Lung (tissue), 12 donors: Measurements from ENCODE around the gene BHMT2. TPM values are rescaled to one million over a fixed set of nuclear protein-coding genes. Genes with fewer than 3 reads are reported as not detected.

Source experiments
- ATAC-seq: fragments of 200-7000 bp; cut with Tn5 transposase; one replicate; pipeline ENCODE4 v1.9.1; 2020; ENCODE audit warnings: moderate number of reproducible peaks; ENCODE audit not compliant: insufficient read depth, low FRiP score
- DNase-seq, 3 donors: peaks; one replicate each; pipeline ENCODE4 v3.0.0-alpha.2; 2013 to 2017
- H3K27ac ChIP-seq, 2 donors: one replicate each; pipeline ENCODE4 v1.5.1; 2013; ENCODE audit warnings: mild to moderate bottlenecking in 2 of 2, moderate library complexity in 2 of 2, control low read depth in 1 of 2, inconsistent platforms in 1 of 2, low read depth in 1 of 2, low read length in 1 of 2
- H3K27me3 ChIP-seq, 3 donors: one replicate each; pipeline ENCODE4 v1.5.1; 2013; ENCODE audit warnings: low read length in 2 of 3; ENCODE audit not compliant: control insufficient read depth in 3 of 3, insufficient read depth in 3 of 3
- H3K36me3 ChIP-seq, 4 donors: one replicate each; pipeline ENCODE4 v1.5.1; 2013; ENCODE audit warnings: low read length in 4 of 4, mild to moderate bottlenecking in 1 of 4, moderate library complexity in 1 of 4; ENCODE audit not compliant: control insufficient read depth in 4 of 4, insufficient read depth in 4 of 4
- H3K4me1 ChIP-seq, 5 donors: one replicate each; pipeline ENCODE4 v1.5.1; 2013; ENCODE audit warnings: low read length in 5 of 5, mild to moderate bottlenecking in 2 of 5, moderate library complexity in 1 of 5; ENCODE audit not compliant: control insufficient read depth in 5 of 5, insufficient read depth in 5 of 5
- H3K4me3 ChIP-seq: one replicate; pipeline ENCODE4 v1.5.1; 2013; ENCODE audit warnings: mild to moderate bottlenecking, control low read depth, moderate library complexity
- H3K9ac ChIP-seq, 2 donors: one replicate each; pipeline ENCODE4 v1.5.1; 2013; ENCODE audit warnings: low read length in 2 of 2, control low read depth in 1 of 2; ENCODE audit not compliant: insufficient read depth in 1 of 2
- H3K9me3 ChIP-seq, 4 donors: one replicate each; pipeline ENCODE4 v1.5.1; 2013; ENCODE audit warnings: low read length in 3 of 4, mild to moderate bottlenecking in 1 of 4, moderate library complexity in 1 of 4; ENCODE audit not compliant: control insufficient read depth in 4 of 4, insufficient read depth in 3 of 4
- CTCF ChIP-seq: IDR thresholded peaks from 2 replicates; pipeline ENCODE4 v1.5.1; 2012; ENCODE audit warnings: mild to moderate bottlenecking; ENCODE audit errors: control extremely low read depth, extremely low read depth
- WGBS, 2 donors: extraction: QIAGEN DNeasy Blood & Tissue Kit; methylation state at CpG; one replicate each; pipeline ENCODE4 v1.1.7; 2013; 5-methylcytosine and 5-hydroxymethylcytosine counted together
- polyA plus RNA-seq, 2 donors: library from polyadenylated mRNA; stranded (reverse); fragments of 200-250 nt; gene quantifications; one replicate each; pipeline ENCODE4 v1.2.1, GENCODE V29; 2013
- total RNA-seq, 2 donors: library from RNA; depleted of rRNA in 1 of 2; stranded (reverse); fragments of >200 nt in 1 of 2; gene quantifications; one replicate each; pipeline ENCODE4 v1.2.1, GENCODE V29; 2014 to 2021
- donor health status: control.
- donor health status: control.
- donor health status: Bipolar disorder and iron deficiency.
- donor health status: healthy.
- donor health status: DM: yes; HTN: yes; CAD: no.

Gene BHMT2
- total and polyA plus RNA-seq, 4 donors: 1.0 to 4.6 (median 1.7) TPM

GRCh38 chr5:79086116-79086515 is 16.5 kb downstream of the BHMT2 start:
- DNase-seq (no peak), ATAC-seq (no peak)
- Histone ChIP-seq H3K27me3 (no peaks in the 10 kb centered on the region), H3K9me3 (no peaks in the 10 kb centered on the region), H3K9ac (no peak overlapping the region), H3K27ac (no peak overlapping the region), H3K4me3 (no peak overlapping the region), H3K4me1 (no peaks in the 10 kb centered on the region), H3K36me3 (no peaks in the 10 kb centered on the region)
- TF ChIP-seq CTCF: no peak
- WGBS, 2 donors: 84 to 91% methylated on average over 2 of the region's 2 CpGs

- Histone ChIP-seq H3K27me3 (no peaks in the 10 kb centered on the region), H3K9ac (no peak overlapping the region), H3K4me3 (no peak overlapping the region), H3K36me3 (no peaks in the 10 kb centered on the region), H3K9me3 (no peaks in the 10 kb centered on the region), H3K4me1 (no peaks in the 10 kb centered on the region), H3K27ac (no peak overlapping the region)
- TF ChIP-seq CTCF: no peak
- no peak for ATAC-seq
- no peak for DNase-seq
- WGBS, 2 donors: 78 to 89% methylated on average over 4 of the region's 4 CpGs
Observed at GRCh38 chr5:79088507-79088906, 18.9 kb downstream of the BHMT2 start.

- Histone ChIP-seq H3K9ac (no peak overlapping the region), H3K4me1 (peaks cover 0 to 10% (median 0%) of the 10 kb centered on the region in 5 donors), H3K4me3 (no peak overlapping the region), H3K36me3 (no peaks in the 10 kb centered on the region), H3K27ac (no peak overlapping the region), H3K27me3 (no peaks in the 10 kb centered on the region), H3K9me3 (no peaks in the 10 kb centered on the region)
- TF ChIP-seq CTCF: no peak
- ATAC-seq (no peak), DNase-seq (no peak)
- WGBS, 2 donors: 60 to 75% methylated on average over 3 of the region's 3 CpGs
Observed at GRCh38 chr5:79091064-79091463, 21.5 kb downstream of the BHMT2 start.

- H3K9ac ChIP-seq: no peak overlapping the region
- H3K9me3 ChIP-seq: no peaks in the 10 kb centered on the region
- no peak overlapping the region for H3K4me3 ChIP-seq
- no peaks in the 10 kb centered on the region for H3K36me3 ChIP-seq
- WGBS, 2 donors: 63 to 81% methylated on average over 3 of the region's 3 CpGs
- H3K27me3 ChIP-seq: no peaks in the 10 kb centered on the region
- ATAC-seq (no peak), DNase-seq (peak in 2 of 3 donors; percentile 38 to 78)
- no peak for TF ChIP-seq CTCF
- peaks cover 0 to 10% (median 0%) of the 10 kb centered on the region in 5 donors for H3K4me1 ChIP-seq
- no peak overlapping the region for H3K27ac ChIP-seq
Observed at GRCh38 chr5:79093762-79094161, 24.2 kb downstream of the BHMT2 start.
